PC-3 (cell line): ENCODE results near the gene MAD2L1BP. TPM values are rescaled to one million over a fixed set of nuclear protein-coding genes. Genes with fewer than 3 reads are reported as not detected.
"Not testable (repeated sequence)": the region's sequence is repeated elsewhere in the genome, so short reads cannot be mapped to it uniquely, and the experiment has no call there.

Experiments
- ATAC-seq: fragments of 200-7000 bp; cut with Tn5 transposase; 2 replicates; pipeline ENCODE4 v1.9.1; 2020; ENCODE audit warnings: mild to moderate bottlenecking, moderate library complexity
- BruUV-seq: library from RNA; stranded (reverse); fragments of 400-500 nt; replicated peaks from 2 replicates; lab custom pipeline; 2021; lab: Mats Ljungman, UMichigan
- CTCF ChIA-PET: fragments of 300-600 bp; sonication (Branson Sonifier 250); formaldehyde crosslinking; loops from one replicate; lab custom pipeline; 2022; ENCODE audit warnings: antibody characterized with exemption; lab: Charles Lee
- POLR2A ChIA-PET: fragments of 300-600 bp; sonication (Branson Sonifier 250); formaldehyde crosslinking; loops from one replicate; lab custom pipeline; 2022; ENCODE audit warnings: antibody characterized with exemption; ENCODE audit not compliant: unreplicated experiment; lab: Charles Lee
- DNase-seq: peaks from one replicate; pipeline ENCODE4 v3.0.0-alpha.2; 2015
- H2AFZ ChIP-seq: fragments of 300-600 bp; sonication (generic); 2 replicates; pipeline ENCODE4 v1.6.0; 2016; ENCODE audit warnings: antibody characterized with exemption, low read length
- H3F3A ChIP-seq: fragments of 300-600 bp; sonication (generic); one replicate; pipeline ENCODE4 v1.6.0; 2017; ENCODE audit warnings: antibody characterized with exemption, low read length, control low read depth, mild to moderate bottlenecking; ENCODE audit not compliant: unreplicated experiment
- H3K27ac ChIP-seq: fragments of 300-600 bp; sonication (generic); 2 replicates; pipeline ENCODE4 v1.5.1; 2016; ENCODE audit warnings: mild to moderate bottlenecking, low read length
- H3K27me3 ChIP-seq: fragments of 300-600 bp; sonication (generic); 2 replicates; pipeline ENCODE4 v1.6.1; 2016; ENCODE audit warnings: low read length, mixed read lengths
- H3K36me3 ChIP-seq: fragments of 300-600 bp; sonication (generic); 2 replicates; pipeline ENCODE4 v1.6.1; 2016; ENCODE audit warnings: low read depth, mixed run types, low read length, mixed read lengths
- H3K4me1 ChIP-seq: fragments of 300-600 bp; sonication (generic); 2 replicates; pipeline ENCODE4 v1.5.1; 2016; ENCODE audit warnings: low read length; ENCODE audit not compliant: insufficient read depth
- H3K4me2 ChIP-seq: fragments of 300-600 bp; sonication (generic); 2 replicates; pipeline ENCODE4 v1.6.0; 2016; ENCODE audit warnings: low read length
- H3K4me3 ChIP-seq: fragments of 300-600 bp; sonication (generic); 2 replicates; pipeline ENCODE4 v1.5.1; 2016; ENCODE audit warnings: mild to moderate bottlenecking, low read length, mixed read lengths
- H3K79me2 ChIP-seq: fragments of 300-600 bp; sonication (generic); 2 replicates; pipeline ENCODE4 v1.6.1; 2017; ENCODE audit warnings: low read length, mixed read lengths
- H3K9ac ChIP-seq: fragments of 300-600 bp; sonication (generic); 2 replicates; pipeline ENCODE4 v1.6.0; 2016; ENCODE audit warnings: mild to moderate bottlenecking, low read length
- H3K9me2 ChIP-seq: fragments of 300-600 bp; sonication (generic); replicated peaks from 2 replicates; pipeline ENCODE4 v1.6.1; 2016; ENCODE audit warnings: mixed run types, low read length, mixed read lengths
- H3K9me3 ChIP-seq: fragments of 300-600 bp; sonication (generic); 2 replicates; pipeline ENCODE4 v1.6.1; 2016; ENCODE audit warnings: low read length, mixed read lengths
- H4K20me1 ChIP-seq: fragments of 300-600 bp; sonication (generic); 2 replicates; pipeline ENCODE4 v1.6.1; 2016; ENCODE audit warnings: low read length, mixed read lengths
- CTCF ChIP-seq: fragments of 300-600 bp; sonication (generic); conservative IDR thresholded peaks from 2 replicates; pipeline ENCODE4 v1.5.1; 2017; ENCODE audit warnings: antibody characterized with exemption, low read depth, mild to moderate bottlenecking, low read length
- EZH2 ChIP-seq: fragments of 300-600 bp; sonication (generic); IDR thresholded peaks from one replicate; pipeline ENCODE4 v1.6.1; 2017; ENCODE audit warnings: antibody characterized with exemption, mild to moderate bottlenecking, low read length; ENCODE audit not compliant: unreplicated experiment
- EZH2phosphoT487 ChIP-seq: fragments of 300-600 bp; sonication (generic); IDR thresholded peaks from 2 replicates; pipeline ENCODE4 v1.6.1; 2018; ENCODE audit warnings: mild to moderate bottlenecking, antibody characterized with exemption, low read length, borderline replicate concordance
- intact Hi-C: fragments of 100-400 bp; cut with micrococcal nuclease; formaldehyde crosslinking; loops from 2 replicates; pipeline ENCODE4 v1.9.0; 2023
- total RNA-seq: library from RNA; depleted of rRNA; stranded (reverse); fragments of >200 nt; gene quantifications from 2 replicates; pipeline ENCODE4 v1.2.3, GENCODE V29; 2014

The MAD2L1BP gene
- total RNA-seq, 1 experiment from 2014 or later: 40.9 TPM

- no TSS peak for BruUV-seq
- H3K9ac ChIP-seq: no peak overlapping the region
- no peak overlapping the region for H3K27ac ChIP-seq
- ChIA-PET POLR2A (no interaction called here), CTCF (no interaction called here)
- H2AFZ ChIP-seq: no peak overlapping the region
- ATAC-seq (no peak), DNase-seq (no peak)
- no peak overlapping the region for H3K4me3 ChIP-seq
- H3K4me2 ChIP-seq: no peak overlapping the region
- no peaks in the 10 kb centered on the region for H3K27me3 ChIP-seq
- no peaks in the 10 kb centered on the region for H4K20me1 ChIP-seq
- H3K4me1 ChIP-seq: no peaks in the 10 kb centered on the region
- no peaks in the 10 kb centered on the region for H3F3A ChIP-seq
- H3K79me2 ChIP-seq: peaks cover 12% of the 10 kb centered on the region
- no peaks in the 10 kb centered on the region for H3K9me2 ChIP-seq
- no peaks in the 10 kb centered on the region for H3K9me3 ChIP-seq
- intact Hi-C loops: no loop called here
- TF ChIP-seq CTCF (no peak), EZH2 (no peak), EZH2phosphoT487 (no peak)
- H3K36me3 ChIP-seq: peaks cover 15% of the 10 kb centered on the region
These were observed 9.9 kb downstream of the MAD2L1BP start for GRCh38 chr6:43645613-43645964.

- no peak overlapping the region for H3K4me3 ChIP-seq
- DNase-seq: no peak
- no peaks in the 10 kb centered on the region for H3K9me2 ChIP-seq
- POLR2A ChIA-PET: no interaction called here
- no peaks in the 10 kb centered on the region for H3K27me3 ChIP-seq
- H4K20me1 ChIP-seq: no peaks in the 10 kb centered on the region
- H3K4me2 ChIP-seq: no peak overlapping the region
- no peak for ATAC-seq
- no peak overlapping the region for H3K27ac ChIP-seq
- H3K4me1 ChIP-seq: no peaks in the 10 kb centered on the region
- H3K36me3 ChIP-seq: peaks cover 1% of the 10 kb centered on the region; the same call in 1 of the 2 replicates
- BruUV-seq: no TSS peak
- TF ChIP-seq EZH2phosphoT487 (no peak), EZH2 (no peak), CTCF (no peak)
- H2AFZ ChIP-seq: no peak overlapping the region
- no peak overlapping the region for H3K9ac ChIP-seq
- no peaks in the 10 kb centered on the region for H3F3A ChIP-seq
- CTCF ChIA-PET: interaction anchor here (0.6 kb wide), 1 partner anchor 290 kb away, joined by 3 read pairs; no protein-coding TSS in a partner anchor
- no peaks in the 10 kb centered on the region for H3K9me3 ChIP-seq
- intact Hi-C loops: no loop called here
- H3K79me2 ChIP-seq: no peaks in the 10 kb centered on the region
These were observed 12.0 kb downstream of the MAD2L1BP start for GRCh38 chr6:43647613-43648012.

GRCh38 chr6:43648248-43648647 is 12.6 kb downstream of the MAD2L1BP start:
- ATAC-seq (no peak), DNase-seq (no peak)
- Histone ChIP-seq H3K27me3 (no peaks in the 10 kb centered on the region), H3K36me3 (no peaks in the 10 kb centered on the region), H3K4me3 (no peak overlapping the region), H4K20me1 (no peaks in the 10 kb centered on the region), H3K79me2 (no peaks in the 10 kb centered on the region), H3F3A (no peaks in the 10 kb centered on the region), H3K9me3 (no peaks in the 10 kb centered on the region), H2AFZ (no peak overlapping the region), H3K9me2 (no peaks in the 10 kb centered on the region), H3K4me2 (no peak overlapping the region), H3K27ac (no peak overlapping the region), H3K9ac (no peak overlapping the region), H3K4me1 (no peaks in the 10 kb centered on the region)
- TF ChIP-seq EZH2phosphoT487 (no peak), CTCF (no peak), EZH2 (no peak)
- ChIA-PET CTCF (interaction anchor here (0.6 kb wide), 1 partner anchor 289 kb away, joined by 3 read pairs; no protein-coding TSS in a partner anchor), POLR2A (no interaction called here)
- no TSS peak for BruUV-seq
- intact Hi-C loops: no loop called here

GRCh38 chr6:43652822-43653221 is 17.2 kb downstream of the MAD2L1BP start:
- intact Hi-C loops, H3F3A ChIP-seq, H3K27me3 ChIP-seq, H3K27ac ChIP-seq, H3K4me3 ChIP-seq, H2AFZ ChIP-seq, H3K36me3 ChIP-seq, H3K9ac ChIP-seq, H3K9me2 ChIP-seq, DNase-seq, POLR2A ChIA-PET, H3K4me1 ChIP-seq, ATAC-seq, CTCF ChIA-PET, H4K20me1 ChIP-seq, H3K4me2 ChIP-seq, H3K79me2 ChIP-seq, H3K9me3 ChIP-seq, BruUV-seq: not testable (repeated sequence)
